WTC11 (cell line): ENCODE measurements around the gene NOP14. TPM values are rescaled to one million over a fixed set of nuclear protein-coding genes. Genes with fewer than 3 reads are reported as not detected.
"Not testable (repeated sequence)": the region's sequence is repeated elsewhere in the genome, so short reads cannot be mapped to it uniquely, and the experiment has no call there.

Experiments used
- ATAC-seq: fragments of 200-7000 bp; cut with Tn5 transposase; 2 replicates; pipeline ENCODE4 v1.10.0; 2021; ENCODE audit warnings: mild to moderate bottlenecking, moderate library complexity
- CTCF ChIA-PET: fragments of 300-600 bp; sonication (Branson Sonifier 250); formaldehyde crosslinking; loops from one replicate; lab custom pipeline; 2021; ENCODE audit warnings: antibody characterized with exemption; lab: Charles Lee
- POLR2A ChIA-PET: fragments of 350-600 bp; sonication (Branson Sonifier 250); formaldehyde crosslinking; loops from one replicate; lab custom pipeline; 2021; ENCODE audit warnings: antibody characterized with exemption; lab: Charles Lee
- DNase-seq: peaks from one replicate; pipeline ENCODE4 v3.0.0; 2021; ENCODE audit warnings: low spot score
- H3K27ac Mint-ChIP-seq: 2 replicates; pipeline ENCODE4 v1.8.0; 2021; ENCODE audit warnings: mixed read lengths
- H3K27me3 Mint-ChIP-seq: 2 replicates; pipeline ENCODE4 v1.8.0; 2021; ENCODE audit warnings: low read depth, mild to moderate bottlenecking, moderate library complexity, mixed read lengths
- H3K36me3 Mint-ChIP-seq: 2 replicates; pipeline ENCODE4 v1.8.0; 2021; ENCODE audit warnings: mixed read lengths
- H3K4me1 Mint-ChIP-seq: 2 replicates; pipeline ENCODE4 v1.8.0; 2022; ENCODE audit warnings: mixed read lengths
- H3K4me3 Mint-ChIP-seq: 2 replicates; pipeline ENCODE4 v1.8.0; 2021; ENCODE audit warnings: mild to moderate bottlenecking, moderate library complexity, mixed read lengths
- H3K9me3 Mint-ChIP-seq: 2 replicates; pipeline ENCODE4 v1.8.0; 2021; ENCODE audit warnings: mixed read lengths
- CBFB ChIP-seq: sonication (generic); formaldehyde crosslinking; IDR thresholded peaks from 2 replicates; pipeline ENCODE4 v1.8.1; 2022; ENCODE audit warnings: mild to moderate bottlenecking, low read depth, missing genetic modification reagents
- CREB1 ChIP-seq: sonication (generic); formaldehyde crosslinking; IDR thresholded peaks from 2 replicates; pipeline ENCODE4 v1.8.0; 2023; ENCODE audit warnings: mild to moderate bottlenecking, missing genetic modification reagents
- ELF4 ChIP-seq: sonication (generic); formaldehyde crosslinking; IDR thresholded peaks from 2 replicates; pipeline ENCODE4 v1.8.1; 2022; ENCODE audit warnings: low read depth, mild to moderate bottlenecking, moderate library complexity, missing genetic modification reagents
- EMX1 ChIP-seq: fragments of 250-450 bp; sonication (Bioruptor Pico); IDR thresholded peaks from 2 replicates; pipeline ENCODE4 v1.8.0; 2021; ENCODE audit warnings: mild to moderate bottlenecking
- ETV6 ChIP-seq: sonication (generic); formaldehyde crosslinking; IDR thresholded peaks from 2 replicates; pipeline ENCODE4 v1.8.1; 2022; ENCODE audit warnings: mild to moderate bottlenecking, missing genetic modification reagents
- MYBL2 ChIP-seq: sonication (generic); formaldehyde crosslinking; IDR thresholded peaks from 2 replicates; pipeline ENCODE4 v1.8.1; 2023; ENCODE audit warnings: mild to moderate bottlenecking, moderate library complexity, missing genetic modification reagents
- NFATC4 ChIP-seq: fragments of 250-450 bp; sonication (Bioruptor Pico); IDR thresholded peaks from 2 replicates; pipeline ENCODE4 v1.9.0; 2021; ENCODE audit warnings: mild to moderate bottlenecking
- USF1 ChIP-seq: sonication (generic); formaldehyde crosslinking; IDR thresholded peaks from 2 replicates; pipeline ENCODE4 v1.8.0; 2022; ENCODE audit warnings: mild to moderate bottlenecking, missing genetic modification reagents
- ZNF138 ChIP-seq: sonication (generic); formaldehyde crosslinking; conservative IDR thresholded peaks from 2 replicates; pipeline ENCODE4 v1.8.1; 2022; ENCODE audit warnings: mild to moderate bottlenecking, moderate library complexity, missing genetic modification reagents
- ZNF232 ChIP-seq: sonication (generic); formaldehyde crosslinking; IDR thresholded peaks from 2 replicates; pipeline ENCODE4 v1.8.0; 2022; ENCODE audit warnings: mild to moderate bottlenecking, missing genetic modification reagents
- ZNF281 ChIP-seq: sonication (generic); formaldehyde crosslinking; IDR thresholded peaks from 2 replicates; pipeline ENCODE4 v1.8.0; 2023; ENCODE audit warnings: mild to moderate bottlenecking, missing genetic modification reagents
- ZNF512 ChIP-seq: sonication (generic); formaldehyde crosslinking; IDR thresholded peaks from 2 replicates; pipeline ENCODE4 v1.8.1; 2022; ENCODE audit warnings: missing genetic modification reagents, borderline replicate concordance
- ZNF532 ChIP-seq: fragments of 250-450 bp; sonication (Bioruptor Pico); IDR thresholded peaks from 2 replicates; pipeline ENCODE4 v1.9.0; 2021; ENCODE audit warnings: mild to moderate bottlenecking, borderline replicate concordance
- ZSCAN18 ChIP-seq: fragments of 250-450 bp; sonication (Bioruptor Pico); IDR thresholded peaks from 2 replicates; pipeline ENCODE4 v2.1.2; 2022; ENCODE audit warnings: mild to moderate bottlenecking, moderate library complexity
- total RNA-seq: library from RNA; stranded (reverse); gene quantifications from 3 replicates; pipeline ENCODE4 v1.2.3, GENCODE V29; 2021

Gene NOP14
- total RNA-seq, 1 experiment from 2014 or later: 39.1 TPM

- DNase-seq, CTCF ChIA-PET, H3K4me3 Mint-ChIP-seq, ATAC-seq, H3K4me1 Mint-ChIP-seq, H3K27me3 Mint-ChIP-seq, H3K27ac Mint-ChIP-seq, POLR2A ChIA-PET: not testable (repeated sequence)
- peaks cover 77% of the 10 kb centered on the region for H3K36me3 Mint-ChIP-seq
- H3K9me3 Mint-ChIP-seq: peaks cover 43% of the 10 kb centered on the region
Measured at GRCh38 chr4:2916696-2917095, 46.5 kb downstream of the NOP14 start.

GRCh38 chr4:2915789-2916188 is 47.4 kb downstream of the NOP14 start:
- CTCF ChIA-PET: no interaction called here
- peaks cover 73% of the 10 kb centered on the region for H3K36me3 Mint-ChIP-seq

More at GRCh38 chr4:2915789-2916188, 47.4 kb downstream of the NOP14 start:
- H3K27ac Mint-ChIP-seq: no peak overlapping the region
- peaks cover 3% of the 10 kb centered on the region; the same call in 1 of the 2 replicates for H3K4me1 Mint-ChIP-seq
- POLR2A ChIA-PET: no interaction called here
- TF ChIP-seq ELF4 (CRISPR knock-in tag) (no peak), NFATC4 (CRISPR knock-in tag) (no peak), USF1 (CRISPR knock-in tag) (no peak), CREB1 (CRISPR knock-in tag) (no peak), ZNF512 (CRISPR knock-in tag) (no peak), ZNF532 (CRISPR knock-in tag) (no peak), ZSCAN18 (CRISPR knock-in tag) (no peak), ETV6 (CRISPR knock-in tag) (no peak), EMX1 (no peak), ZNF138 (CRISPR knock-in tag) (no peak), MYBL2 (CRISPR knock-in tag) (no peak), ZNF281 (CRISPR knock-in tag) (no peak), CBFB (CRISPR knock-in tag) (no peak), ZNF232 (CRISPR knock-in tag) (no peak)
- no peak for DNase-seq
- peaks cover 37% of the 10 kb centered on the region for H3K9me3 Mint-ChIP-seq
- no peak overlapping the region for H3K4me3 Mint-ChIP-seq
- no peaks in the 10 kb centered on the region for H3K27me3 Mint-ChIP-seq
- no peak for ATAC-seq
